Measurements from ENCODE around the gene CCDC171.

Gene CCDC171

DNA sequence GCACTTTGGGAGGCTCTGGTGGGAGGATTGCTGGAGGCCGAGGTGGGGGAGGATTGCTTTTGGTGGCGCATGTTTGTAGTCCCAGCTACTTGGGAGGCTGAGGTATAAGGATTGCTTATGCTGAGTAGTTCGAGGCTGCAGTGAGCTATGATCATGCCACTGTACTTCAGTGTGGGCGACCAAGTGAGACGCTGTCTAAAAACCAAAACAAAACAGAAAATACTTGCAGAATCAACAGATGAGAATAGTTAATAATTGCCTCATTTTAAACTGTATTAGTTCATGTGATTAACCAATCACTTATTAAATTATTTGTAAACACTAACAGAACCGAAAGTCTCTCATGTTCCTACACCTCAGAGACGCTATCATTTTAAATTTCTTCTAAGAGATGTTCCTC is 118.1 kb downstream of the CCDC171 start:
- TF ChIP-seq CREB1 (IDR thresholded peaks at IDR 0.05; ENCODE audit: low read depth), result no peak
- no peak for TF ChIP-seq EP300 (IDR thresholded peaks at IDR 0.05; ENCODE audit: borderline replicate concordance)
- TF ChIP-seq REST (IDR thresholded peaks at IDR 0.05; ENCODE audit: low read depth), result no peak
- no peak for TF ChIP-seq TAF1 (IDR thresholded peaks at IDR 0.05; ENCODE audit: low read depth)
- TF ChIP-seq, protein P1, sequence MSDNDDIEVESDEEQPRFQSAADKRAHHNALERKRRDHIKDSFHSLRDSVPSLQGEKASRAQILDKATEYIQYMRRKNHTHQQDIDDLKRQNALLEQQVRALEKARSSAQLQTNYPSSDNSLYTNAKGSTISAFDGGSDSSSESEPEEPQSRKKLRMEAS (IDR thresholded peaks at IDR 0.05), result no peak
- TF ChIP-seq EGR1 (IDR thresholded peaks at IDR 0.05), result no peak
- TF ChIP-seq TCF12 (IDR thresholded peaks at IDR 0.05; ENCODE audit: low read depth), result no peak
- no peak for TF ChIP-seq RAD21 (IDR thresholded peaks at IDR 0.05; ENCODE audit: low read depth)
- TF ChIP-seq NFIC (IDR thresholded peaks at IDR 0.05), result no peak
- TF ChIP-seq YY1 (IDR thresholded peaks at IDR 0.05; ENCODE audit: low read depth), result no peak
- no peak for TF ChIP-seq USF1 (IDR thresholded peaks at IDR 0.05)
- no peak for TF ChIP-seq CEBPB (IDR thresholded peaks at IDR 0.05)
- no peak for TF ChIP-seq FOXM1 (IDR thresholded peaks at IDR 0.05; ENCODE audit: borderline replicate concordance, low read depth)
- TF ChIP-seq ZBTB7A (IDR thresholded peaks at IDR 0.05; ENCODE audit: low read depth), result no peak
- TF ChIP-seq TEAD4 (IDR thresholded peaks at IDR 0.05), result no peak

GRCh38 chr9:15693701-15694100 is 140.9 kb downstream of the CCDC171 start:
- TF ChIP-seq EP300 (IDR thresholded peaks at IDR 0.05; ENCODE audit: borderline replicate concordance), result no peak
- no peak for TF ChIP-seq EGR1 (IDR thresholded peaks at IDR 0.05)
- no peak for TF ChIP-seq USF1 (IDR thresholded peaks at IDR 0.05)
- TF ChIP-seq YY1 (IDR thresholded peaks at IDR 0.05; ENCODE audit: low read depth), result no peak
- no peak for TF ChIP-seq NFIC (IDR thresholded peaks at IDR 0.05)

GRCh38 chr9:15696979-15697378 is 144.1 kb downstream of the CCDC171 start:
- no peak for TF ChIP-seq USF1 (IDR thresholded peaks at IDR 0.05)
- no peak for TF ChIP-seq NFIC (IDR thresholded peaks at IDR 0.05)
- no peak for TF ChIP-seq REST (IDR thresholded peaks at IDR 0.05; ENCODE audit: low read depth)
- TF ChIP-seq TAF1 (IDR thresholded peaks at IDR 0.05; ENCODE audit: low read depth), result no peak
- TF ChIP-seq FOXM1 (IDR thresholded peaks at IDR 0.05; ENCODE audit: borderline replicate concordance, low read depth), result no peak
- no peak for TF ChIP-seq CREB1 (IDR thresholded peaks at IDR 0.05; ENCODE audit: low read depth)
- TF ChIP-seq, protein P1 (IDR thresholded peaks at IDR 0.05), result no peak
- TF ChIP-seq EP300 (IDR thresholded peaks at IDR 0.05; ENCODE audit: borderline replicate concordance), result no peak
- TF ChIP-seq TEAD4 (IDR thresholded peaks at IDR 0.05), result no peak
- TF ChIP-seq TCF12 (IDR thresholded peaks at IDR 0.05; ENCODE audit: low read depth), result no peak
- TF ChIP-seq EGR1 (IDR thresholded peaks at IDR 0.05), result no peak
- no peak for TF ChIP-seq CEBPB (IDR thresholded peaks at IDR 0.05)
- no peak for TF ChIP-seq ZBTB7A (IDR thresholded peaks at IDR 0.05; ENCODE audit: low read depth)

GRCh38 chr9:15697446-15697851 is 144.6 kb downstream of the CCDC171 start:
- no peak for TF ChIP-seq RAD21 (IDR thresholded peaks at IDR 0.05; ENCODE audit: low read depth)

DNA sequence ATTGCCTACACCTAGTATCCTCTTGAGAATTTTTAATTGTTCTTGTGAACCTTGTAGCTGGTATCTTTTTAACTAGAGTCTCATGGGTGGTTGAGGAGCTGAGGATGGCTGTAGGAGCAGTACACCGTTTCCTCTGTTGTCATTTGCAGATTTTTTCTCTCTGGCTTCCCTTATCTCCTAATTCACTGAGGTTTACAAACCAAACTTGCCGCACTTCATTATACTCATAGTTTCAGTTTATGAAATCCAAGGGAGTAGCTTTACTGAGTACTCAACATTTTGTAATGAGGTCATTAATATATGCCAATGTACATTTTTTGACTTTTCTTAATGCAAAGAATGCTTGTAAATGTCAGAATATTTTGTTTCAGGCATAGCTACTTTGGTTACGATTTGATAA is 154.2 kb downstream of the CCDC171 start:
- TF ChIP-seq NFIC (IDR thresholded peaks at IDR 0.05) (no peak), RAD21 (IDR thresholded peaks at IDR 0.05; ENCODE audit: low read depth) (no peak), TEAD4 (IDR thresholded peaks at IDR 0.05) (no peak), EGR1 (IDR thresholded peaks at IDR 0.05) (no peak), EP300 (IDR thresholded peaks at IDR 0.05; ENCODE audit: borderline replicate concordance) (no peak), CEBPB (IDR thresholded peaks at IDR 0.05) (no peak), REST (IDR thresholded peaks at IDR 0.05; ENCODE audit: low read depth) (no peak), ZBTB7A (IDR thresholded peaks at IDR 0.05; ENCODE audit: low read depth) (no peak), TCF12 (IDR thresholded peaks at IDR 0.05; ENCODE audit: low read depth) (no peak), USF1 (IDR thresholded peaks at IDR 0.05) (no peak), TAF1 (IDR thresholded peaks at IDR 0.05; ENCODE audit: low read depth) (no peak), CREB1 (IDR thresholded peaks at IDR 0.05; ENCODE audit: low read depth) (no peak), YY1 (IDR thresholded peaks at IDR 0.05; ENCODE audit: low read depth) (no peak)
- TF ChIP-seq, protein P1 (IDR thresholded peaks at IDR 0.05), result no peak
